NCI-H1694 (cell line): ENCODE data around the gene EFNA2.
A peak's percentile ranks its signal among the peaks of the same experiment; 100 is the strongest.
"Not testable (repeated sequence)": the region's sequence is repeated elsewhere in the genome, so short reads cannot be mapped to it uniquely, and the experiment has no call there.

Source experiments
- DNase-seq: peaks from one replicate; lab custom pipeline; 2025; lab: John Stamatoyannopoulos, UW

Gene EFNA2

GRCh38 chr19:1285737-1286360 lies at the start of gene EFNA2:
Gene EFNA2 (plus strand): TSS chr19:1285873. CDS start chr19:1286169, 296 bp downstream.
- no peak for DNase-seq

- DNase-seq: no peak
Observed at GRCh38 chr19:1236576-1236975, 49.1 kb upstream of the EFNA2 start.

- DNase-seq: no peak
Observed at GRCh38 chr19:1237027-1237659, 48.5 kb upstream of the EFNA2 start.

- no peak for DNase-seq
Observed at GRCh38 chr19:1237754-1238368, 47.8 kb upstream of the EFNA2 start, which contains the start of gene CBARP. Gene CBARP (minus strand): TSS chr19:1238005. CDS start chr19:1236100, 1,905 bp downstream.

GRCh38 chr19:1238369-1239303 lies 47.0 kb upstream of the EFNA2 start:
- DNase-seq: no peak

GRCh38 chr19:1239420-1239795 lies 46.3 kb upstream of the EFNA2 start:
- no peak for DNase-seq

GRCh38 chr19:1239796-1240737 lies 45.6 kb upstream of the EFNA2 start:
- peak; percentile 45 for DNase-seq

- no peak for DNase-seq
Observed at GRCh38 chr19:1240925-1241324, 44.7 kb upstream of the EFNA2 start.

- DNase-seq: peak; percentile 69
Observed at GRCh38 chr19:1241417-1242095, 44.1 kb upstream of the EFNA2 start, which contains the start of gene ATP5F1D. Gene ATP5F1D (plus strand): TSS chr19:1241751. CDS start chr19:1241851, 100 bp downstream.

- peak; percentile 45 for DNase-seq
Observed at GRCh38 chr19:1243768-1244692, 41.6 kb upstream of the EFNA2 start.

GRCh38 chr19:1244693-1245451 lies 40.8 kb upstream of the EFNA2 start:
- DNase-seq: no peak

GRCh38 chr19:1245494-1246264 lies 40.0 kb upstream of the EFNA2 start:
- no peak for DNase-seq

GRCh38 chr19:1246265-1247087 lies 39.2 kb upstream of the EFNA2 start:
- DNase-seq: not testable (repeated sequence)

- DNase-seq: no peak
Observed at GRCh38 chr19:1247748-1248138, 37.9 kb upstream of the EFNA2 start.

GRCh38 chr19:1248139-1248785 lies 37.4 kb upstream of the EFNA2 start, which contains the start of gene MIDN:
Gene MIDN (plus strand): TSS chr19:1248583. CDS start chr19:1250297, 1,714 bp downstream.
- no peak for DNase-seq

GRCh38 chr19:1248786-1249297 lies 36.8 kb upstream of the EFNA2 start:
- DNase-seq: no peak
